Astrocyte (in vitro differentiated cells and primary cell): Measurements from ENCODE around the gene GHRL. TPM values are rescaled to one million over a fixed set of nuclear protein-coding genes. Genes with fewer than 3 reads are reported as not detected.

Source experiments
- DNase-seq: peaks from one replicate; pipeline ENCODE4 v3.0.0-alpha.2; 2010; ENCODE audit warnings: low read depth
- FAIRE-seq: peaks from 2 replicates; lab custom pipeline; 2011; peaks lifted over from hg19 to GRCh38; lab: Jason Lieb, UNC
- H2AFZ ChIP-seq: 2 replicates; pipeline ENCODE4 v1.6.0; 2012; ENCODE audit warnings: low read depth, low read length, inconsistent platforms
- H3K27ac ChIP-seq: 2 replicates; pipeline ENCODE4 v1.5.1; 2011; ENCODE audit warnings: low read depth, low read length, inconsistent platforms
- H3K27me3 ChIP-seq: 2 replicates; pipeline ENCODE4 v1.6.0; 2011; ENCODE audit warnings: low read length, inconsistent platforms; ENCODE audit not compliant: insufficient read depth
- H3K36me3 ChIP-seq: 2 replicates; pipeline ENCODE4 v1.5.1; 2011; ENCODE audit warnings: low read length, inconsistent platforms; ENCODE audit not compliant: insufficient read depth
- H3K4me1 ChIP-seq: 2 replicates; pipeline ENCODE4 v1.5.1; 2011; ENCODE audit warnings: low read length, inconsistent platforms; ENCODE audit not compliant: insufficient read depth
- H3K4me2 ChIP-seq: 2 replicates; pipeline ENCODE4 v1.6.0; 2012; ENCODE audit warnings: low read length, inconsistent platforms
- H3K4me3 ChIP-seq: 2 replicates; pipeline ENCODE4 v1.5.1; 2011; ENCODE audit warnings: low read depth, mild to moderate bottlenecking, low read length, inconsistent platforms; ENCODE audit not compliant: insufficient read depth
- H3K79me2 ChIP-seq: 2 replicates; pipeline ENCODE4 v1.6.0; 2012; ENCODE audit warnings: mild to moderate bottlenecking, low read length, inconsistent platforms; ENCODE audit not compliant: insufficient read depth
- H3K9ac ChIP-seq: 2 replicates; pipeline ENCODE4 v1.6.0; 2012; ENCODE audit warnings: mild to moderate bottlenecking, low read length, inconsistent platforms
- H3K9me3 ChIP-seq: 2 replicates; pipeline ENCODE4 v1.5.1; 2012; ENCODE audit warnings: low read depth, mild to moderate bottlenecking, low read length, inconsistent platforms; ENCODE audit not compliant: insufficient read depth
- H4K20me1 ChIP-seq: 2 replicates; pipeline ENCODE4 v1.6.0; 2012; ENCODE audit warnings: low read length, inconsistent platforms; ENCODE audit not compliant: insufficient read depth
- H3K27ac Mint-ChIP-seq: one replicate; pipeline ENCODE4 v1.8.0; 2021; ENCODE audit warnings: mild to moderate bottlenecking, mixed read lengths; ENCODE audit not compliant: unreplicated experiment
- H3K27me3 Mint-ChIP-seq: one replicate; pipeline ENCODE4 v1.8.0; 2021; ENCODE audit warnings: low read depth, mixed read lengths; ENCODE audit not compliant: unreplicated experiment
- H3K36me3 Mint-ChIP-seq: one replicate; pipeline ENCODE4 v1.8.0; 2021; ENCODE audit warnings: low read depth, mixed read lengths; ENCODE audit not compliant: unreplicated experiment
- H3K4me1 Mint-ChIP-seq: one replicate; pipeline ENCODE4 v1.8.0; 2021; ENCODE audit warnings: low read depth, mixed read lengths; ENCODE audit not compliant: unreplicated experiment
- H3K4me3 Mint-ChIP-seq: one replicate; pipeline ENCODE4 v1.8.0; 2021; ENCODE audit warnings: mild to moderate bottlenecking, moderate library complexity, mixed read lengths; ENCODE audit not compliant: unreplicated experiment
- H3K9me3 Mint-ChIP-seq: one replicate; pipeline ENCODE4 v1.8.0; 2021; ENCODE audit warnings: mild to moderate bottlenecking, mixed read lengths; ENCODE audit not compliant: unreplicated experiment
- CTCF ChIP-seq: IDR thresholded peaks from 2 replicates; pipeline ENCODE4 v1.5.1; 2011; ENCODE audit warnings: low read depth, mild to moderate bottlenecking, inconsistent platforms, low read length, moderate library complexity; ENCODE audit not compliant: insufficient read depth
- EZH2 ChIP-seq: IDR thresholded peaks from 2 replicates; pipeline ENCODE4 v1.6.1; 2012; ENCODE audit warnings: mild to moderate bottlenecking, low read length, inconsistent platforms; ENCODE audit not compliant: insufficient read depth
- total RNA-seq: library from RNA; stranded (reverse); gene quantifications from 2 replicates; pipeline ENCODE4 v1.2.1, GENCODE V29; 2021

Gene GHRL
- total RNA-seq, 1 donor from 2014 or later: not detected

- Mint-ChIP-seq H3K27me3 (peaks cover 60% of the 10 kb centered on the region), H3K4me1 (peaks cover 4% of the 10 kb centered on the region), H3K9me3 (peaks cover 2% of the 10 kb centered on the region), H3K4me3 (no peak overlapping the region), H3K36me3 (no peaks in the 10 kb centered on the region), H3K27ac (no peak overlapping the region)
- TF ChIP-seq CTCF (no peak), EZH2 (no peak)
- Histone ChIP-seq H3K27ac (no peak overlapping the region), H3K79me2 (no peaks in the 10 kb centered on the region), H3K4me1 (no peaks in the 10 kb centered on the region), H3K27me3 (peaks cover 21% of the 10 kb centered on the region), H3K4me3 (no peak overlapping the region), H3K36me3 (no peaks in the 10 kb centered on the region), H2AFZ (no peak overlapping the region), H3K9me3 (no peaks in the 10 kb centered on the region), H3K4me2 (no peak overlapping the region), H3K9ac (no peak overlapping the region), H4K20me1 (no peaks in the 10 kb centered on the region)
- FAIRE-seq (no peak), DNase-seq (peak; percentile 64)
Measured at GRCh38 chr3:10334459-10334858, 41.7 kb upstream of the GHRL start.

- Mint-ChIP-seq H3K27ac (no peak overlapping the region), H3K4me1 (peaks cover 4% of the 10 kb centered on the region), H3K9me3 (peaks cover 2% of the 10 kb centered on the region), H3K27me3 (peaks cover 60% of the 10 kb centered on the region), H3K4me3 (no peak overlapping the region), H3K36me3 (no peaks in the 10 kb centered on the region)
- Histone ChIP-seq H3K4me1 (no peaks in the 10 kb centered on the region), H4K20me1 (no peaks in the 10 kb centered on the region), H3K27me3 (peaks cover 25% of the 10 kb centered on the region), H2AFZ (no peak overlapping the region), H3K9me3 (no peaks in the 10 kb centered on the region), H3K27ac (no peak overlapping the region), H3K4me3 (no peak overlapping the region), H3K4me2 (no peak overlapping the region), H3K36me3 (no peaks in the 10 kb centered on the region), H3K79me2 (no peaks in the 10 kb centered on the region), H3K9ac (no peak overlapping the region)
- FAIRE-seq (no peak), DNase-seq (no peak)
- TF ChIP-seq EZH2: no peak
- TF ChIP-seq CTCF: no peak
Measured at GRCh38 chr3:10334042-10334441, 41.3 kb upstream of the GHRL start.

DNA sequence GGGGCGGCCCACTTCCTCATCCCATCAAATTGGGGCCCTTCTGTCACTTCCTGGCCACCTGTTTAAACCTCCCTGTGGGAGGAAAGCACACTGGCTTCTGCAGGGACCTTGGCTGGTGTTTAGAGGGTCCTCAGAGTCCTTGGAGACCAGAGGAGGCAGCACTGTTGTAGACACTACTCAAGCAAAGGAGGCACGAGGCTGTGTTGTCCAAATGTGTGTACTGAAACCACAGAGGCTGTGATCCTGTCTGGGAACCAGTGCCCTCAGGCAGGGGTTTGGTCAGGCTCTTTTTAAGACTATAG is 40.6 kb upstream of the GHRL start:
- Histone ChIP-seq H3K79me2 (no peaks in the 10 kb centered on the region), H3K27ac (no peak overlapping the region), H2AFZ (no peak overlapping the region), H3K9me3 (no peaks in the 10 kb centered on the region), H3K36me3 (no peaks in the 10 kb centered on the region), H3K4me3 (no peak overlapping the region), H3K4me1 (no peaks in the 10 kb centered on the region), H4K20me1 (no peaks in the 10 kb centered on the region), H3K9ac (no peak overlapping the region), H3K4me2 (no peak overlapping the region), H3K27me3 (peaks cover 30% of the 10 kb centered on the region)
- FAIRE-seq (no peak), DNase-seq (no peak)
- Mint-ChIP-seq H3K27me3 (peaks cover 66% of the 10 kb centered on the region), H3K4me1 (peaks cover 4% of the 10 kb centered on the region), H3K36me3 (no peaks in the 10 kb centered on the region), H3K9me3 (peaks cover 2% of the 10 kb centered on the region), H3K4me3 (no peak overlapping the region), H3K27ac (no peak overlapping the region)
- TF ChIP-seq EZH2 (no peak), CTCF (no peak)
